Measurements from ENCODE around the gene BCO1.

- TF ChIP-seq, protein P1, sequence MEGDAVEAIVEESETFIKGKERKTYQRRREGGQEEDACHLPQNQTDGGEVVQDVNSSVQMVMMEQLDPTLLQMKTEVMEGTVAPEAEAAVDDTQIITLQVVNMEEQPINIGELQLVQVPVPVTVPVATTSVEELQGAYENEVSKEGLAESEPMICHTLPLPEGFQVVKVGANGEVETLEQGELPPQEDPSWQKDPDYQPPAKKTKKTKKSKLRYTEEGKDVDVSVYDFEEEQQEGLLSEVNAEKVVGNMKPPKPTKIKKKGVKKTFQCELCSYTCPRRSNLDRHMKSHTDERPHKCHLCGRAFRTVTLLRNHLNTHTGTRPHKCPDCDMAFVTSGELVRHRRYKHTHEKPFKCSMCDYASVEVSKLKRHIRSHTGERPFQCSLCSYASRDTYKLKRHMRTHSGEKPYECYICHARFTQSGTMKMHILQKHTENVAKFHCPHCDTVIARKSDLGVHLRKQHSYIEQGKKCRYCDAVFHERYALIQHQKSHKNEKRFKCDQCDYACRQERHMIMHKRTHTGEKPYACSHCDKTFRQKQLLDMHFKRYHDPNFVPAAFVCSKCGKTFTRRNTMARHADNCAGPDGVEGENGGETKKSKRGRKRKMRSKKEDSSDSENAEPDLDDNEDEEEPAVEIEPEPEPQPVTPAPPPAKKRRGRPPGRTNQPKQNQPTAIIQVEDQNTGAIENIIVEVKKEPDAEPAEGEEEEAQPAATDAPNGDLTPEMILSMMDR (IDR thresholded peaks at IDR 0.05) = no peak
- no peak for TF ChIP-seq POLR2A (IDR thresholded peaks at IDR 0.05)
Measured at GRCh38 chr16:81201267-81201666, 37.2 kb upstream of the BCO1 start.
